HCT116 (cell line): Measurements from ENCODE around the gene MMS19. TPM values are rescaled to one million over a fixed set of nuclear protein-coding genes. Genes with fewer than 3 reads are reported as not detected.
A peak's percentile ranks its signal among the peaks of the same experiment; 100 is the strongest.

Experiments
- ATAC-seq: fragments of 200-7000 bp; cut with Tn5 transposase; 2 replicates; pipeline ENCODE4 v1.9.1; 2020; ENCODE audit warnings: mild to moderate bottlenecking, moderate library complexity
- BruUV-seq: library from RNA; stranded (reverse); fragments of 400-500 nt; replicated peaks from 2 replicates; lab custom pipeline; 2021; lab: Mats Ljungman, UMichigan
- CTCF ChIA-PET: fragments of 300-600 bp; sonication (Branson Sonifier 250); formaldehyde crosslinking; loops from one replicate; lab custom pipeline; 2021; ENCODE audit warnings: antibody characterized with exemption; lab: Charles Lee
- POLR2A ChIA-PET: fragments of 300-600, 350-600 bp; sonication (Branson Sonifier 250); formaldehyde crosslinking; loops from one replicate; lab custom pipeline; 2021; ENCODE audit warnings: antibody characterized with exemption; lab: Charles Lee
- RAD21 ChIA-PET, 2 experiments: fragments of 300-600 bp; sonication (Branson Sonifier 250); formaldehyde crosslinking; loops; one replicate each; lab custom pipeline; 2023; ENCODE audit warnings: low total read pairs in 2 of 2; ENCODE audit not compliant: uncharacterized antibody in 2 of 2, unreplicated experiment in 2 of 2, low non-redundant PET in 1 of 2; lab: Charles Lee
- DNase-seq: peaks from one replicate; pipeline ENCODE4 v3.0.0-alpha.2; 2010; ENCODE audit warnings: low read depth, low spot score
- H2AFZ ChIP-seq: fragments of 200-600 bp; shearing (Covaris generic), sonication (generic); 2 replicates; pipeline ENCODE4 v1.6.1; 2017; ENCODE audit warnings: low read depth, mixed run types, mixed read lengths, antibody characterized with exemption, low read length; ENCODE audit not compliant: poor library complexity, severe bottlenecking
- H3K27ac ChIP-seq: 2 replicates; pipeline ENCODE4 v1.5.1; 2012; ENCODE audit warnings: low read depth, low read length
- H3K27me3 ChIP-seq: fragments of 200-600 bp; sonication (generic); 2 replicates; pipeline ENCODE4 v1.6.1; 2016; ENCODE audit warnings: mixed run types, low read length, mixed read lengths; ENCODE audit not compliant: insufficient read depth
- H3K36me3 ChIP-seq, 2 experiments: fragments of 200-500 bp in 1 of 2; fragments of 200-600 bp in 1 of 2; sonication (Bioruptor generic) in 1 of 2; sonication (generic) in 1 of 2; 2 replicates each; pipeline versions ENCODE4 v1.5.1 to v1.6.1; 2014 to 2016; ENCODE audit warnings: low read length in 2 of 2, inconsistent platforms in 1 of 2, mixed read lengths in 1 of 2, mixed run types in 1 of 2; ENCODE audit not compliant: insufficient read depth in 2 of 2, control insufficient read depth in 1 of 2
- H3K4me1 ChIP-seq, 2 experiments: fragments of 200-600 bp in 1 of 2; sonication (generic) in 1 of 2; 2 replicates each; pipeline versions ENCODE4 v1.5.1 to v1.6.1; 2012 to 2017; ENCODE audit warnings: low read length in 2 of 2, inconsistent platforms in 1 of 2, mild to moderate bottlenecking in 1 of 2, mixed read lengths in 1 of 2, mixed run types in 1 of 2, moderate library complexity in 1 of 2; ENCODE audit not compliant: insufficient read depth in 2 of 2, control insufficient read depth in 1 of 2
- H3K4me2 ChIP-seq: fragments of 200-600 bp; sonication (generic); 2 replicates; pipeline ENCODE4 v1.6.1; 2017; ENCODE audit warnings: mixed run types, low read length, mixed read lengths
- H3K4me3 ChIP-seq, 2 experiments: fragments of 200-600 bp in 1 of 2; sonication (generic) in 1 of 2; replicated peaks in 1 of 2; 2 replicates each; pipeline ENCODE4 v1.5.1; 2011 to 2016; ENCODE audit warnings: low read length in 2 of 2, control low read depth in 1 of 2, low read depth in 1 of 2, mild to moderate bottlenecking in 1 of 2, mixed read lengths in 1 of 2, mixed run types in 1 of 2
- H3K79me2 ChIP-seq: fragments of 200-600 bp; sonication (generic); 2 replicates; pipeline ENCODE4 v1.6.1; 2017; ENCODE audit warnings: mild to moderate bottlenecking, mixed run types, low read length, moderate library complexity, mixed read lengths; ENCODE audit not compliant: insufficient read depth
- H3K9ac ChIP-seq: fragments of 200-600 bp; sonication (generic); 2 replicates; pipeline ENCODE4 v1.6.1; 2016; ENCODE audit warnings: low read length, mixed read lengths
- H3K9me2 ChIP-seq: fragments of 200-600 bp; sonication (generic), shearing (Covaris generic); 2 replicates; pipeline ENCODE4 v1.6.1; 2017; ENCODE audit warnings: mixed run types, mild to moderate bottlenecking, moderate library complexity; ENCODE audit not compliant: insufficient read depth
- H3K9me3 ChIP-seq, 2 experiments: fragments of 200-500 bp in 1 of 2; fragments of 200-600 bp in 1 of 2; sonication (Bioruptor generic) in 1 of 2; sonication (generic) in 1 of 2; 2 replicates each; pipeline ENCODE4 v1.6.1; 2014 to 2017; ENCODE audit warnings: low read length in 2 of 2, mixed read lengths in 2 of 2, inconsistent platforms in 1 of 2, low read depth in 1 of 2, mild to moderate bottlenecking in 1 of 2, mixed run types in 1 of 2, moderate library complexity in 1 of 2; ENCODE audit not compliant: control insufficient read depth in 1 of 2, insufficient read depth in 1 of 2
- H4K20me1 ChIP-seq: fragments of 200-600 bp; sonication (generic), shearing (Covaris generic); 2 replicates; pipeline ENCODE4 v1.6.1; 2017; ENCODE audit warnings: mixed run types, mild to moderate bottlenecking, moderate library complexity; ENCODE audit not compliant: insufficient read depth
- ATF3 ChIP-seq: IDR thresholded peaks from 2 replicates; pipeline ENCODE4 v1.6.1; 2012
- CBX3 ChIP-seq: IDR thresholded peaks from 2 replicates; pipeline ENCODE4 v1.6.1; 2012; ENCODE audit warnings: low read depth
- CEBPB ChIP-seq: IDR thresholded peaks from 2 replicates; pipeline ENCODE4 v1.6.1; 2012; ENCODE audit warnings: low read depth
- CTCF ChIP-seq, 3 experiments: fragments of 200-600 bp in 1 of 3; sonication (generic) in 1 of 3; IDR thresholded peaks in 2 of 3; conservative IDR thresholded peaks in 1 of 3; 2 replicates each; pipeline ENCODE4 v1.5.1; 2012 to 2017; ENCODE audit warnings: low read depth in 2 of 3, low read length in 2 of 3, antibody characterized with exemption in 1 of 3, borderline replicate concordance in 1 of 3, control low read depth in 1 of 3, mild to moderate bottlenecking in 1 of 3, mixed read lengths in 1 of 3, mixed run types in 1 of 3, moderate library complexity in 1 of 3; ENCODE audit not compliant: insufficient read depth in 1 of 3
- EGR1 ChIP-seq: IDR thresholded peaks from 2 replicates; pipeline ENCODE4 v1.6.1; 2012; ENCODE audit warnings: low read depth
- ELF1 ChIP-seq: IDR thresholded peaks from 2 replicates; pipeline ENCODE4 v1.6.1; 2012; ENCODE audit warnings: low read depth, borderline replicate concordance
- EZH2 ChIP-seq: fragments of 200-600 bp; sonication (generic); IDR thresholded peaks from 2 replicates; pipeline ENCODE4 v1.6.1; 2017; ENCODE audit warnings: antibody characterized with exemption, mixed run types
- EZH2phosphoT487 ChIP-seq: fragments of 200-600 bp; IDR thresholded peaks from 2 replicates; pipeline ENCODE4 v1.6.1; 2018; ENCODE audit warnings: antibody characterized with exemption, borderline replicate concordance
- FOSL1 ChIP-seq: IDR thresholded peaks from 2 replicates; pipeline ENCODE4 v1.6.1; 2012; ENCODE audit warnings: low read depth
- JUND ChIP-seq: IDR thresholded peaks from 2 replicates; pipeline ENCODE4 v1.6.1; 2012
- MAX ChIP-seq: IDR thresholded peaks from 2 replicates; pipeline ENCODE4 v1.6.1; 2012
- POLR2A ChIP-seq: IDR thresholded peaks from 2 replicates; pipeline ENCODE4 v1.7.0; 2011; ENCODE audit warnings: borderline replicate concordance; ENCODE audit not compliant: insufficient read depth, insufficient read length; ENCODE audit errors: extremely low read depth
- POLR2AphosphoS5 ChIP-seq: IDR thresholded peaks from 2 replicates; pipeline ENCODE4 v1.6.1; 2011; ENCODE audit warnings: mild to moderate bottlenecking, low read depth, low read length, moderate library complexity
- RAD21 ChIP-seq: IDR thresholded peaks from 2 replicates; pipeline ENCODE4 v1.6.1; 2012; ENCODE audit warnings: low read depth, mild to moderate bottlenecking
- SIN3A ChIP-seq: IDR thresholded peaks from 2 replicates; pipeline ENCODE4 v1.6.1; 2012; ENCODE audit warnings: low read depth
- SP1 ChIP-seq: IDR thresholded peaks from 2 replicates; pipeline ENCODE4 v1.6.1; 2012; ENCODE audit warnings: low read depth
- SRF ChIP-seq: IDR thresholded peaks from 2 replicates; pipeline ENCODE4 v1.6.1; 2012; ENCODE audit warnings: low read depth
- TCF7L2 ChIP-seq: IDR thresholded peaks from 2 replicates; pipeline ENCODE4 v1.7.0; 2011; ENCODE audit warnings: borderline replicate concordance, inconsistent platforms; ENCODE audit not compliant: insufficient read depth, insufficient read length; ENCODE audit errors: extremely low read depth
- YY1 ChIP-seq: IDR thresholded peaks from 2 replicates; pipeline ENCODE4 v1.6.1; 2011; ENCODE audit warnings: low read length, low read depth, moderate library complexity, mild to moderate bottlenecking; ENCODE audit not compliant: insufficient replicate concordance; ENCODE audit errors: extremely low read depth
- ZBTB33 ChIP-seq: IDR thresholded peaks from 2 replicates; pipeline ENCODE4 v1.6.1; 2011; ENCODE audit warnings: mild to moderate bottlenecking, low read length, moderate library complexity; ENCODE audit not compliant: insufficient replicate concordance; ENCODE audit errors: extremely low read depth
- ZFX ChIP-seq: fragments of 450-650 bp; IDR thresholded peaks from 2 replicates; pipeline ENCODE4 v1.6.1; 2017
- ZNF274 ChIP-seq: fragments of 200-500 bp; sonication (Bioruptor generic); IDR thresholded peaks from 2 replicates; pipeline ENCODE4 v1.6.1; 2014; ENCODE audit warnings: mild to moderate bottlenecking, low read depth, low read length, inconsistent platforms
- intact Hi-C: fragments of 100-400 bp; cut with micrococcal nuclease; formaldehyde crosslinking; loops from 2 replicates; pipeline ENCODE4 v1.10.0; 2022
- total RNA-seq: library from RNA; stranded (reverse); gene quantifications from one replicate; pipeline ENCODE4 v1.2.1, GENCODE V29; 2021; ENCODE audit not compliant: unreplicated experiment

Gene MMS19
- total RNA-seq, 1 experiment from 2014 or later = 101 TPM

- POLR2A ChIA-PET = interaction anchor here (0.7 kb wide), 1 partner anchor 65 kb away, joined by 7 read pairs; no protein-coding TSS in a partner anchor
- Histone ChIP-seq H3K4me1 (peaks cover 53 to 63% of the 10 kb centered on the region in 2 experiments), H3K79me2 (peaks cover 6% of the 10 kb centered on the region; the same call in 1 of the 2 replicates), H3K27ac (peak overlapping the region; percentile 98), H3K9me3 (no peaks in the 10 kb centered on the region), H3K9ac (peak overlapping the region; percentile 72), H3K4me2 (peak overlapping the region; percentile 99), H4K20me1 (no peaks in the 10 kb centered on the region), H3K4me3 (peak overlapping the region; percentile 19 to 57), H3K9me2 (no peaks in the 10 kb centered on the region), H3K27me3 (no peaks in the 10 kb centered on the region), H3K36me3 (no peaks in the 10 kb centered on the region), H2AFZ (no peak overlapping the region)
- intact Hi-C loops = loop anchor here (2.0 kb wide), 2 partner anchors 32 to 44 kb away; partner anchors contain the start of genes MMS19 and UBTD1
- RAD21 ChIA-PET = interaction anchor here in 1 of 2 experiments (0.8 kb wide), 1 partner anchor 11 kb away, joined by 3 read pairs; no protein-coding TSS in a partner anchor
- BruUV-seq = no TSS peak
- ATAC-seq = peak; percentile 71
- CTCF ChIA-PET = interaction anchor here (0.7 to 4.5 kb wide), 5 partner anchors 8 to 30 kb away, joined by 3 to 20 read pairs (median 3); partner anchors contain the start of gene ANKRD2
- DNase-seq = peak; percentile 82
- TF ChIP-seq SRF (peak; percentile 77; the same call in 1 of the 2 replicates), EZH2phosphoT487 (no peak), EZH2 (no peak), TCF7L2 (peak; percentile 67), ZBTB33 (no peak), SIN3A (peak; percentile 80), POLR2A (no peak), JUND (peak; percentile 99), CTCF (IDR thresholded peaks at IDR 0.05 in 2 of 3, conservative IDR thresholded peaks at IDR 0.05 in 1 of 3; ENCODE audit: borderline replicate concordance in 1 of 3, insufficient read depth in 1 of 3, low read depth in 2 of 3, low read length in 2 of 3) (no peak), ZFX (no peak), POLR2AphosphoS5 (peak; percentile 58; the same call in 1 of the 2 replicates), ATF3 (no peak), FOSL1 (peak; percentile 99), YY1 (peak; percentile 48), CEBPB (no peak), SP1 (peak; percentile 96), CBX3 (peak; percentile 71), ELF1 (no peak), MAX (no peak; the same call in none of the 2 replicates), RAD21 (no peak; the same call in 1 of the 2 replicates), ZNF274 (no peak), EGR1 (peak; percentile 36; the same call in 1 of the 2 replicates)
Observed at GRCh38 chr10:97542169-97543024, 44.2 kb upstream of the MMS19 start.
